GM12891 (cell line): ENCODE data around the gene AKAP10.

ENCODE experiments used
- POLR2A ChIP-seq: IDR thresholded peaks from 2 replicates; pipeline ENCODE4 v1.6.1; 2011; ENCODE audit warnings: low read depth, low read length, control low read depth
- POLR2AphosphoS5 ChIP-seq: IDR thresholded peaks from 2 replicates; pipeline ENCODE4 v1.6.1; 2011; ENCODE audit warnings: low read depth, low read length, control low read depth

DNA sequence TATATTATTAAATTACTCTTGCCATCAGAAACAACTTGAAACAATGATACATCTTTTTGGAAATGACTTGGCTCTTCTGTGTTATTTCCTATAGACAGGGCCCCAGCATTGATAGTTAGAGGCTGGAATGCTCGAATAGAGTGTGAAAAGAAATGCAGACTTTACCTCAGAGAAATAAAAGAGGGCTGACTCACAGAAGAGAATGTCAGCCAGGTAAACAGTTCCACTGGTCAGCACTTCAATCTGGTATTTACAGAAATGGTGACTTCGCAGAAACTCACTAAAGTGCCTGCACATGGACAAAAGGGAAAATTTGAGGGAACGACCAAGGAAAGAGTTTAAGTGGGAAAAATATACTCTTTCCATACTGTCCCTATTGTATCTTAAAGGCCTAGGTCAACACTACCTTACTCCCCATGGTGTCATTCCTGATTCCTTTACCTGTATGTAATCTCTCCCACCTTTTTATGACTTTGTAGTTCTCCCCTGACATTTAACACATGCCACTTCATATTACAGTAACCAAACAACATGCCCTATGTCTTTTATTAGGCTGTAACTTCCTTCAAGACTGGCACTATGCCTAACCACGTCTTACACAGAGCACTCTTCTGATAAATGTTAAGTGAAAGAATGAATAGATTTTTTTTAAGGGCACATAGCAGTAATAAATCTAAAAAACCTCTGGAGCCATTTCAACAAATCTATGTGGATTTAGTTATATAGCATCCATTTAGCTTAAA, 36.7 kb downstream of the AKAP10 start:
- no peak for TF ChIP-seq POLR2A
- no peak for TF ChIP-seq POLR2AphosphoS5
